AG09319 (cell line): Measurements from ENCODE around the gene PITPNM3.

Source experiments
- DNase-seq: peaks from one replicate; pipeline ENCODE4 v3.0.0-alpha.2; 2010; ENCODE audit warnings: low read depth; ENCODE audit errors: extremely low read depth
- CTCF ChIP-seq: IDR thresholded peaks from 2 replicates; pipeline ENCODE4 v1.5.1; 2011; ENCODE audit warnings: low read depth, mild to moderate bottlenecking, inconsistent platforms, low read length, moderate library complexity

PITPNM3 gene

GRCh38 chr17:6555331-6556120, 829 bp downstream of the PITPNM3 start:
- no peak; the same call in 1 of the 2 replicates for TF ChIP-seq CTCF
- DNase-seq: no peak

- no peak for DNase-seq
- TF ChIP-seq CTCF: no peak
Observed at GRCh38 chr17:6554871-6555330, 1.5 kb downstream of the PITPNM3 start.

GRCh38 chr17:6554342-6554741, 2.0 kb downstream of the PITPNM3 start:
- no peak for DNase-seq
- no peak for TF ChIP-seq CTCF

GRCh38 chr17:6551869-6552531, 4.4 kb downstream of the PITPNM3 start:
- TF ChIP-seq CTCF: no peak
- no peak for DNase-seq

- no peak for DNase-seq
- no peak for TF ChIP-seq CTCF
Observed at GRCh38 chr17:6551356-6551755, 5.0 kb downstream of the PITPNM3 start.

- no peak for TF ChIP-seq CTCF
- no peak for DNase-seq
Observed at GRCh38 chr17:6549384-6550036, 6.8 kb downstream of the PITPNM3 start.
